MM.1S (cell line): ENCODE data around the gene CHST9.

Experiments used
- EZH2 ChIP-seq: fragments of 300-600 bp; sonication (generic); optimal IDR thresholded peaks from 2 replicates; pipeline ENCODE3; 2017; ENCODE audit warnings: low read depth, mild to moderate bottlenecking, antibody characterized with exemption, low read length, mixed read lengths
- EZH2phosphoT487 ChIP-seq: fragments of 300-600 bp; sonication (generic); IDR thresholded peaks from 2 replicates; pipeline ENCODE4 v1.6.1; 2018; ENCODE audit warnings: antibody characterized with exemption, low read length
- TF ChIP-seq, protein P1 (sequence below): fragments of 300-600 bp; sonication (generic); IDR thresholded peaks from 2 replicates; pipeline ENCODE4 v1.5.1; 2016; ENCODE audit warnings: antibody characterized with exemption, low read length, mixed read lengths

DNA sequence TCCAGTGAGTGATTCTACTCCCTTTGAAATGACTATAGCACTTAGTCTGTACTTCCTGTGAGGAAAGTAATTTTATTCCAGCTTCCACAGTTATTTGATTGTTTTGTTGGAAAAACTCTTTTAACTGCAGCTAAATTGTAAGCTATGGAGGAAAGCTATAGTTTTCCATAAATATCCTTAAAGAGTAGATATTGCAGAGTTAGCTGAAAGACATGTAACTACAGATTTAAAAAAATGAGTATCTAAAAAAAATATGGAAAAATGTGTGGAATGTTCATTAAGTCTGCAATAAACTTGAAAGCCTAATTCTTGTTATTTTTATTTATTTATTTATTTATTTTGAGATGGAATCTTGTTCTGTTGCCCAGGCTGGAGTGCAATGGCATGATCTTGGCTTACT lies 262.8 kb downstream of the CHST9 start:
- TF ChIP-seq, protein P1, sequence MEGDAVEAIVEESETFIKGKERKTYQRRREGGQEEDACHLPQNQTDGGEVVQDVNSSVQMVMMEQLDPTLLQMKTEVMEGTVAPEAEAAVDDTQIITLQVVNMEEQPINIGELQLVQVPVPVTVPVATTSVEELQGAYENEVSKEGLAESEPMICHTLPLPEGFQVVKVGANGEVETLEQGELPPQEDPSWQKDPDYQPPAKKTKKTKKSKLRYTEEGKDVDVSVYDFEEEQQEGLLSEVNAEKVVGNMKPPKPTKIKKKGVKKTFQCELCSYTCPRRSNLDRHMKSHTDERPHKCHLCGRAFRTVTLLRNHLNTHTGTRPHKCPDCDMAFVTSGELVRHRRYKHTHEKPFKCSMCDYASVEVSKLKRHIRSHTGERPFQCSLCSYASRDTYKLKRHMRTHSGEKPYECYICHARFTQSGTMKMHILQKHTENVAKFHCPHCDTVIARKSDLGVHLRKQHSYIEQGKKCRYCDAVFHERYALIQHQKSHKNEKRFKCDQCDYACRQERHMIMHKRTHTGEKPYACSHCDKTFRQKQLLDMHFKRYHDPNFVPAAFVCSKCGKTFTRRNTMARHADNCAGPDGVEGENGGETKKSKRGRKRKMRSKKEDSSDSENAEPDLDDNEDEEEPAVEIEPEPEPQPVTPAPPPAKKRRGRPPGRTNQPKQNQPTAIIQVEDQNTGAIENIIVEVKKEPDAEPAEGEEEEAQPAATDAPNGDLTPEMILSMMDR: no peak
- TF ChIP-seq EZH2 (no peak), EZH2phosphoT487 (no peak)
